Epithelial cell of proximal tubule (primary cell): ENCODE data around the gene TPRN. TPM values are rescaled to one million over a fixed set of nuclear protein-coding genes. Genes with fewer than 3 reads are reported as not detected.

ENCODE experiments used
- DNase-seq: peaks from one replicate; pipeline ENCODE4 v3.0.0-alpha.2; 2011; ENCODE audit warnings: low read depth
- H3K4me3 ChIP-seq: 2 replicates; pipeline ENCODE4 v1.5.1; 2011; ENCODE audit warnings: low read depth, mild to moderate bottlenecking, low read length
- CTCF ChIP-seq: conservative IDR thresholded peaks from 2 replicates; pipeline ENCODE4 v1.5.1; 2012; ENCODE audit warnings: low read depth, mild to moderate bottlenecking, low read length
- total RNA-seq: library from RNA; depleted of rRNA; stranded (reverse); fragments of >200 nt; gene quantifications from 2 replicates; pipeline ENCODE4 v1.2.3, GENCODE V29; 2015

TPRN gene
- total RNA-seq, 1 donor from 2014 or later = 10.5 TPM

GRCh38 chr9:137205126-137206069 lies 4.9 kb upstream of the TPRN start, which contains the start of the genes NDOR1 and TMEM203:
Gene NDOR1, plus strand, starts transcription at chr9:137205700. Its CDS starts 78 bp downstream, at chr9:137205778.
Gene TMEM203, minus strand, starts transcription at chr9:137205648. Its CDS starts 234 bp downstream, at chr9:137205414.
- H3K4me3 ChIP-seq = peak within 1 kb of the TSS; percentile 97
- no peak for DNase-seq
- TF ChIP-seq CTCF = no peak

- no peak for TF ChIP-seq CTCF
- peak overlapping the region; percentile 97 for H3K4me3 ChIP-seq
- no peak for DNase-seq
Measured at GRCh38 chr9:137204731-137205125, 4.2 kb upstream of the TPRN start.

- no peak for TF ChIP-seq CTCF
- no peak for DNase-seq
- no peak overlapping the region for H3K4me3 ChIP-seq
Measured at GRCh38 chr9:137202966-137203365, 2.4 kb upstream of the TPRN start.

- DNase-seq = no peak
- peak overlapping the region; percentile 65 for H3K4me3 ChIP-seq
- TF ChIP-seq CTCF = no peak
Measured at GRCh38 chr9:137201205-137201868, 796 bp upstream of the TPRN start.

- no peak for TF ChIP-seq CTCF
- DNase-seq = no peak
Measured at GRCh38 chr9:137199411-137200121, 975 bp downstream of the TPRN start.

GRCh38 chr9:137198902-137199283 lies 1.6 kb downstream of the TPRN start:
- TF ChIP-seq CTCF = no peak
- peak overlapping the region; percentile 54 for H3K4me3 ChIP-seq
- no peak for DNase-seq

More at GRCh38 chr9:137199411-137200121, 975 bp downstream of the TPRN start:
- peak overlapping the region; percentile 54 for H3K4me3 ChIP-seq
